HepG2 (cell line): Measurements from ENCODE around the gene CD164L2. TPM values are rescaled to one million over a fixed set of nuclear protein-coding genes. Genes with fewer than 3 reads are reported as not detected.

Experiments
- ETV5 ChIP-seq: IDR thresholded peaks from 2 replicates; pipeline ENCODE4 v1.6.1; 2018; ENCODE audit warnings: missing biosample characterization, missing genetic modification reagents, inconsistent platforms, borderline replicate concordance
- GATAD1 ChIP-seq: IDR thresholded peaks from 2 replicates; pipeline ENCODE4 v1.6.1; 2016; ENCODE audit warnings: missing genetic modification reagents, missing compliant biosample characterization
- HDAC1 ChIP-seq: sonication (generic); formaldehyde crosslinking; IDR thresholded peaks from 2 replicates; pipeline ENCODE4 v1.5.1; 2020; ENCODE audit warnings: mild to moderate bottlenecking, missing genetic modification reagents
- MAFG ChIP-seq: sonication (generic); formaldehyde crosslinking; IDR thresholded peaks from 2 replicates; pipeline ENCODE4 v1.5.1; 2020; ENCODE audit warnings: mild to moderate bottlenecking, missing genetic modification reagents
- MEIS1 ChIP-seq: sonication (generic); formaldehyde crosslinking; IDR thresholded peaks from 2 replicates; pipeline ENCODE4 v1.9.0; 2021; ENCODE audit warnings: mild to moderate bottlenecking, missing genetic modification reagents, moderate library complexity, borderline replicate concordance
- NFRKB ChIP-seq: fragments of 450-650 bp; IDR thresholded peaks from 2 replicates; pipeline ENCODE4 v1.6.1; 2017
- NR2C2 ChIP-seq: sonication (generic); formaldehyde crosslinking; IDR thresholded peaks from 2 replicates; pipeline ENCODE4 v1.4.0; 2020; ENCODE audit warnings: missing genetic modification reagents, mild to moderate bottlenecking, moderate library complexity, borderline replicate concordance
- POLR2G ChIP-seq: fragments of 200-400 bp; formaldehyde crosslinking; IDR thresholded peaks from 2 replicates; pipeline ENCODE4 v1.6.1; 2018; ENCODE audit warnings: mild to moderate bottlenecking, low read depth, low read length, moderate library complexity
- PTBP1 ChIP-seq: fragments of 200-400 bp; formaldehyde crosslinking; IDR thresholded peaks from 2 replicates; pipeline ENCODE4 v1.6.1; 2018; ENCODE audit warnings: low read length, low read depth; ENCODE audit not compliant: poor library complexity, severe bottlenecking
- RFXAP ChIP-seq: sonication (generic); formaldehyde crosslinking; IDR thresholded peaks from 2 replicates; pipeline ENCODE4 v1.4.0; 2020; ENCODE audit warnings: missing genetic modification reagents, borderline replicate concordance
- STAG1 ChIP-seq: sonication (generic); formaldehyde crosslinking; IDR thresholded peaks from 2 replicates; pipeline ENCODE4 v1.4.0; 2020; ENCODE audit warnings: missing genetic modification reagents
- ZBTB34 ChIP-seq: sonication (generic); formaldehyde crosslinking; IDR thresholded peaks from 2 replicates; pipeline ENCODE4 v1.8.0; 2022; ENCODE audit warnings: mild to moderate bottlenecking, missing genetic modification reagents
- ZFP36L1 ChIP-seq: sonication (generic); formaldehyde crosslinking; IDR thresholded peaks from 2 replicates; pipeline ENCODE4 v1.8.0; 2022; ENCODE audit warnings: mild to moderate bottlenecking, missing genetic modification reagents, moderate library complexity
- ZKSCAN5 ChIP-seq: sonication (generic); formaldehyde crosslinking; IDR thresholded peaks from 2 replicates; pipeline ENCODE4 v1.5.1; 2020; ENCODE audit warnings: mild to moderate bottlenecking, missing genetic modification reagents
- ZNF124 ChIP-seq: sonication (generic); formaldehyde crosslinking; IDR thresholded peaks from 2 replicates; pipeline ENCODE4 v1.4.0; 2020; ENCODE audit warnings: missing genetic modification reagents
- ZNF547 ChIP-seq: sonication (generic); formaldehyde crosslinking; IDR thresholded peaks from 2 replicates; pipeline ENCODE4 v1.5.1; 2020; ENCODE audit warnings: mild to moderate bottlenecking, missing genetic modification reagents
- ZNF598 ChIP-seq: sonication (generic); formaldehyde crosslinking; IDR thresholded peaks from 2 replicates; pipeline ENCODE4 v1.5.1; 2020; ENCODE audit warnings: mild to moderate bottlenecking, missing genetic modification reagents, borderline replicate concordance
- polyA plus RNA-seq, 8 experiments: library from polyadenylated mRNA; depleted of rRNA in 3 of 8; stranded (reverse) in 7 of 8; unstranded in 1 of 8; fragments of >200 nt; fragmentation: Illumina TruSeq in 4 of 8; extraction: Trizol in 4 of 8; gene quantifications; 2 replicates each; pipeline versions ENCODE4 v1.2.1 to v1.2.3, GENCODE V29; 2011 to 2016; ENCODE audit warnings: low read depth in 4 of 8, missing spikeins in 1 of 8, mixed read lengths in 1 of 8; ENCODE audit not compliant: insufficient read depth in 1 of 8
- total RNA-seq, 5 experiments: library from RNA; depleted of rRNA; stranded (reverse); fragments of >200 nt; fragmentation: Illumina TruSeq; extraction: Trizol; gene quantifications; 2 replicates each; pipeline ENCODE4 v1.2.3, GENCODE V29; 2016; ENCODE audit warnings: low read depth in 1 of 5
- TF ChIP-seq, protein P1 (sequence below): IDR thresholded peaks from 2 replicates; pipeline ENCODE4 v1.6.1; 2016; ENCODE audit warnings: missing compliant biosample characterization, missing genetic modification reagents, borderline replicate concordance
- TF ChIP-seq, protein P2 (sequence below): sonication (generic); formaldehyde crosslinking; IDR thresholded peaks from 2 replicates; pipeline ENCODE4 v1.4.0; 2020; ENCODE audit warnings: low read depth, missing genetic modification reagents
- TF ChIP-seq, protein P3 (sequence below): sonication (generic); formaldehyde crosslinking; IDR thresholded peaks from 2 replicates; pipeline ENCODE4 v1.8.0; 2022; ENCODE audit warnings: mild to moderate bottlenecking, missing genetic modification reagents, moderate library complexity

The CD164L2 gene
- total and polyA plus RNA-seq, 2 of the 13 experiments (the other 11 are each of a cell fraction or from before 2014, with no cell fraction given): not detected

GRCh38 chr1:27342778-27343638 is 40.1 kb downstream of the CD164L2 start (continued):
- TF ChIP-seq ZKSCAN5 (CRISPR knock-in tag) (0 out of 2 replicates have a peak, but pooled peaks have one; percentile 13), ZBTB34 (CRISPR knock-in tag) (0 out of 2 replicates have a peak, but pooled peaks have one; percentile 14), HDAC1 (CRISPR knock-in tag) (peak; percentile 62), ZFP36L1 (CRISPR knock-in tag) (no peak), PTBP1 (peak; percentile 51), POLR2G (peak; percentile 59), ZNF547 (CRISPR knock-in tag) (peak; percentile 59; the same call in 1 of the 2 replicates), GATAD1 (CRISPR knock-in tag) (0 out of 2 replicates have a peak, but pooled peaks have one; percentile 24), NFRKB (no peak), ZNF124 (CRISPR knock-in tag) (peak; percentile 69; the same call in 1 of the 2 replicates), ETV5 (CRISPR knock-in tag) (peak; percentile 37), ZNF598 (CRISPR knock-in tag) (no peak; the same call in 1 of the 2 replicates), RFXAP (CRISPR knock-in tag) (0 out of 2 replicates have a peak, but pooled peaks have one; percentile 26), STAG1 (no peak), MEIS1 (CRISPR knock-in tag) (0 out of 2 replicates have a peak, but pooled peaks have one; percentile 26), MAFG (CRISPR knock-in tag) (no peak), NR2C2 (CRISPR knock-in tag) (no peak; the same call in 1 of the 2 replicates)
- TF ChIP-seq, protein P1, sequence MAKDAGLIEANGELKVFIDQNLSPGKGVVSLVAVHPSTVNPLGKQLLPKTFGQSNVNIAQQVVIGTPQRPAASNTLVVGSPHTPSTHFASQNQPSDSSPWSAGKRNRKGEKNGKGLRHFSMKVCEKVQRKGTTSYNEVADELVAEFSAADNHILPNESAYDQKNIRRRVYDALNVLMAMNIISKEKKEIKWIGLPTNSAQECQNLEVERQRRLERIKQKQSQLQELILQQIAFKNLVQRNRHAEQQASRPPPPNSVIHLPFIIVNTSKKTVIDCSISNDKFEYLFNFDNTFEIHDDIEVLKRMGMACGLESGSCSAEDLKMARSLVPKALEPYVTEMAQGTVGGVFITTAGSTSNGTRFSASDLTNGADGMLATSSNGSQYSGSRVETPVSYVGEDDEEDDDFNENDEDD (CRISPR knock-in tag): peak; percentile 42; the same call in 1 of the 2 replicates
- TF ChIP-seq, protein P2, sequence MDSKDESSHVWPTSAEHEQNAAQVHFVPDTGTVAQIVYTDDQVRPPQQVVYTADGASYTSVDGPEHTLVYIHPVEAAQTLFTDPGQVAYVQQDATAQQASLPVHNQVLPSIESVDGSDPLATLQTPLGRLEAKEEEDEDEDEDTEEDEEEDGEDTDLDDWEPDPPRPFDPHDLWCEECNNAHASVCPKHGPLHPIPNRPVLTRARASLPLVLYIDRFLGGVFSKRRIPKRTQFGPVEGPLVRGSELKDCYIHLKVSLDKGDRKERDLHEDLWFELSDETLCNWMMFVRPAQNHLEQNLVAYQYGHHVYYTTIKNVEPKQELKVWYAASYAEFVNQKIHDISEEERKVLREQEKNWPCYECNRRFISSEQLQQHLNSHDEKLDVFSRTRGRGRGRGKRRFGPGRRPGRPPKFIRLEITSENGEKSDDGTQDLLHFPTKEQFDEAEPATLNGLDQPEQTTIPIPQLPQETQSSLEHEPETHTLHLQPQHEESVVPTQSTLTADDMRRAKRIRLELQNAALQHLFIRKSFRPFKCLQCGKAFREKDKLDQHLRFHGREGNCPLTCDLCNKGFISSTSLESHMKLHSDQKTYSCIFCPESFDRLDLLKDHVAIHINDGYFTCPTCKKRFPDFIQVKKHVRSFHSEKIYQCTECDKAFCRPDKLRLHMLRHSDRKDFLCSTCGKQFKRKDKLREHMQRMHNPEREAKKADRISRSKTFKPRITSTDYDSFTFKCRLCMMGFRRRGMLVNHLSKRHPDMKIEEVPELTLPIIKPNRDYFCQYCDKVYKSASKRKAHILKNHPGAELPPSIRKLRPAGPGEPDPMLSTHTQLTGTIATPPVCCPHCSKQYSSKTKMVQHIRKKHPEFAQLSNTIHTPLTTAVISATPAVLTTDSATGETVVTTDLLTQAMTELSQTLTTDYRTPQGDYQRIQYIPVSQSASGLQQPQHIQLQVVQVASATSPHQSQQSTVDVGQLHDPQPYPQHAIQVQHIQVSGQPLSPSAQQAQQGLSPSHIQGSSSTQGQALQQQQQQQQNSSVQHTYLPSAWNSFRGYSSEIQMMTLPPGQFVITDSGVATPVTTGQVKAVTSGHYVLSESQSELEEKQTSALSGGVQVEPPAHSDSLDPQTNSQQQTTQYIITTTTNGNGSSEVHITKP (CRISPR knock-in tag): peak; percentile 71; the same call in 1 of the 2 replicates
- TF ChIP-seq, protein P3, sequence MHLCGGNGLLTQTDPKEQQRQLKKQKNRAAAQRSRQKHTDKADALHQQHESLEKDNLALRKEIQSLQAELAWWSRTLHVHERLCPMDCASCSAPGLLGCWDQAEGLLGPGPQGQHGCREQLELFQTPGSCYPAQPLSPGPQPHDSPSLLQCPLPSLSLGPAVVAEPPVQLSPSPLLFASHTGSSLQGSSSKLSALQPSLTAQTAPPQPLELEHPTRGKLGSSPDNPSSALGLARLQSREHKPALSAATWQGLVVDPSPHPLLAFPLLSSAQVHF (CRISPR knock-in tag): 0 out of 2 replicates have a peak, but pooled peaks have one; percentile 32
- TF ChIP-seq, all 625 proteins: peak for 138
